Kidney (tissue), 14 donors: ENCODE data around the gene CCDC136. TPM values are rescaled to one million over a fixed set of nuclear protein-coding genes. Genes with fewer than 3 reads are reported as not detected.
A peak's percentile ranks its signal among the peaks of the same experiment; 100 is the strongest.

Source experiments
- DNase-seq, 5 donors: peaks; one replicate each; pipeline ENCODE4 v3.0.0-alpha.2; 2013 to 2020
- FAIRE-seq: peaks from 2 replicates; lab custom pipeline; 2012; peaks lifted over from hg19 to GRCh38; lab: Jason Lieb, UNC
- H3K27ac ChIP-seq, 2 donors: one replicate each; pipeline ENCODE4 v1.7.0; 2013; ENCODE audit warnings: low read depth in 2 of 2, low read length in 2 of 2, inconsistent platforms in 1 of 2
- H3K27me3 ChIP-seq: one replicate; pipeline ENCODE4 v1.7.1; 2013; ENCODE audit warnings: low read length, inconsistent platforms; ENCODE audit not compliant: control insufficient read depth, insufficient read depth
- H3K36me3 ChIP-seq, 3 donors: one replicate each; pipeline versions ENCODE4 v1.7.0 to v1.7.1; 2013; ENCODE audit warnings: low read length in 3 of 3, control low read depth in 1 of 3, inconsistent platforms in 1 of 3; ENCODE audit not compliant: insufficient read depth in 3 of 3, control insufficient read depth in 2 of 3
- H3K4me1 ChIP-seq, 3 donors: one replicate each; pipeline versions ENCODE4 v1.7.0 to v1.7.1; 2013; ENCODE audit warnings: low read length in 3 of 3, inconsistent platforms in 1 of 3, low read depth in 1 of 3; ENCODE audit not compliant: control insufficient read depth in 2 of 3, insufficient read depth in 2 of 3
- H3K4me3 ChIP-seq, 3 donors: one replicate each; pipeline versions ENCODE4 v1.7.0 to v1.8.1; 2013; ENCODE audit warnings: low read length in 3 of 3, control low read depth in 1 of 3, inconsistent platforms in 1 of 3
- H3K9ac ChIP-seq, 3 donors: one replicate each; pipeline versions ENCODE4 v1.7.0 to v1.7.1; 2013; ENCODE audit warnings: low read length in 3 of 3, control low read depth in 1 of 3, inconsistent platforms in 1 of 3
- H3K9me3 ChIP-seq, 3 donors: one replicate each; pipeline versions ENCODE4 v1.7.0 to v1.7.1; 2013; ENCODE audit warnings: low read length in 3 of 3, control low read depth in 1 of 3, inconsistent platforms in 1 of 3; ENCODE audit not compliant: control insufficient read depth in 2 of 3, insufficient read depth in 1 of 3
- CTCF ChIP-seq: IDR thresholded peaks from 3 replicates; pipeline ENCODE4 v1.5.1; 2012; ENCODE audit warnings: mild to moderate bottlenecking, moderate library complexity, borderline replicate concordance; ENCODE audit not compliant: insufficient read depth; ENCODE audit errors: extremely low read depth
- intact Hi-C: fragments of 100-400 bp; cut with DNase I; formaldehyde crosslinking; loops from one replicate; pipeline ENCODE4 v1.11.1; 2022
- polyA plus RNA-seq: library from polyadenylated mRNA; stranded (reverse); fragments of 350-450 nt; fragmentation: Illumina TruSeq; extraction: RNeasy Lipid Tissue Mini Kit (QIAGEN cat#74804); gene quantifications from one replicate; pipeline ENCODE4 v1.2.3, GENCODE V29; 2014; ENCODE audit warnings: low read depth, low replicate concordance; ENCODE audit not compliant: insufficient read depth
- total RNA-seq: library from RNA; stranded (reverse); fragmentation: NEBNext Ultra II Directional; extraction: Animal tissue kit (Norgen Biotek cat#: 25700); gene quantifications from one replicate; pipeline ENCODE4 v1.2.1, GENCODE V29; 2021
- donor health status: control.
- donor health status: control.
- donor health status: control.
- donor health status: control.
- donor health status: control.
- donor health status: DM: yes; HTN: yes; CAD: no.
- donor health status: Normal renal cell carcinoma (clear cell type).

CCDC136 gene
- total and polyA plus RNA-seq, 2 donors from 2014 or later: 1.4 to 4.2 TPM

GRCh38 chr7:128831178-128831993 lies 39.6 kb downstream of the CCDC136 start:
- Histone ChIP-seq H3K9me3 (no peaks in the 10 kb centered on the region), H3K4me3 (peak overlapping the region in 1 of 3 donors; percentile 30), H3K4me1 (peaks cover 0 to 6% (median 0%) of the 10 kb centered on the region in 3 donors), H3K27me3 (no peaks in the 10 kb centered on the region), H3K36me3 (no peaks in the 10 kb centered on the region), H3K27ac (no peak overlapping the region), H3K9ac (no peak overlapping the region)
- no peak for TF ChIP-seq CTCF
- DNase-seq: peak; percentile 60 to 84 (median 70)
- intact Hi-C loops: no loop called here
- FAIRE-seq: no peak

DNA sequence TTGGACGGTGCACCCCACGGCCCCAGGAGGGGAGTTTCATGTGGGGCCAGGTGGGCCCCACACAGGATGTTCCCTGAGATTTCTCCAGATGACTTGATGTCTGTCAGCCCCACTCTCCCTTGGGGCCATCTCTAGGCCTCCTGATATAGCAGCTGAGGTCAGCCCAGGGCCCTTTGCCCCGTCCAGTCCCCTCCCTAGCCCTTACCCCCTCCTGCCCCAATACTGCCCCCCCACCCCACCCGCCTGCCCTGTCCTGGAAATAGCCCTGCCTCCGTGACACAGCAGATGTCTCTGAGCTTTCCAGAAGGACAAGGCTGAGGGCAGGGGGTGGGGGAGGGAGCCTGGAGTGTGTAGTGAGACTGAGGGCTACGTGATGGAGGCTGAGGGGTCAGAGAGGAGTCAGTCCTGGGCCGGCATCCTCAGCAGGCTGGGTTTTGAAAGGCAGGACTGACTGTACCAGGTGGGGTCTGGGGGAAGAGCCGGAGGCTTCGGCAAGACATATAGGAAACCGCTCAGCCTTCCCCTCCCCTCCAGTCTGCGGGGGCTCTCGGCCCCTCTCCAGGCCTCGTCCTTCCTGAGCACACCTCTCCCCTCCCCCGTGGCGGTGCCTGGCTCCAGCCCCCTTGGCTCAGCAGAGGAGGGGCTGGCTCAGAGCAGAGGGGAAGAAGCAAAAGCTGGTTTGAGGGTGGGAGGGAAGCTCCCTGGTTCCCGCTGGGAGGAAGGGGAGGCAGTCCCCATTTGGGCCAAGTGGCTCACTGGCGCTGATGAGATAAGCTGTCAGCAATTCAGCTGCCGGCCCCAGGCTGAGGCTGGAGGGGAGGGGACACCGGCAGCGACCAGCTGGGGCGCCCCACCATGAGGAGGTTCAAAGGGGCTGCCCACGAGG lies 40.5 kb downstream of the CCDC136 start:
- FAIRE-seq (no peak), DNase-seq (peak in 4 of 5 donors; percentile 68 to 85 (median 72))
- Histone ChIP-seq H3K4me1 (peaks cover 0 to 6% (median 0%) of the 10 kb centered on the region in 3 donors), H3K9ac (no peak overlapping the region), H3K4me3 (no peak overlapping the region), H3K9me3 (no peaks in the 10 kb centered on the region), H3K36me3 (no peaks in the 10 kb centered on the region), H3K27me3 (no peaks in the 10 kb centered on the region), H3K27ac (no peak overlapping the region)
- intact Hi-C loops: no loop called here
- no peak for TF ChIP-seq CTCF

DNA sequence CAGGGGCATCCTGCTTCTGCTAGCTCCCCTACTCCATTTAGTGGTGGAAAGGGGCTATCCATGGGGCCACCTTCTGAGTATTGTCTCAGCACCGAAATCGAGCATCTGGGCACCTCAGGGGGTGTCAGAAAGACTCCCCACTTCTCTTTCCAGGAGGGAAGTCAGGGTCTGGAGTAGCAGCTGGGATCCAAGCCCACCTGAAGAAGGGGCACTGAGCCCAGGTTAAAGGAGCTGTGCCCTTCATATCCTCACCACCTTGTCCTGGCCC lies 41.0 kb downstream of the CCDC136 start:
- Histone ChIP-seq H3K4me3 (no peak overlapping the region), H3K27me3 (no peaks in the 10 kb centered on the region), H3K4me1 (peaks cover 0 to 6% (median 0%) of the 10 kb centered on the region in 3 donors), H3K9ac (no peak overlapping the region), H3K36me3 (no peaks in the 10 kb centered on the region), H3K9me3 (no peaks in the 10 kb centered on the region), H3K27ac (no peak overlapping the region)
- DNase-seq: no peak
- intact Hi-C loops: no loop called here
- no peak for FAIRE-seq
- TF ChIP-seq CTCF: no peak
